Measurements from ENCODE around the gene ZNF195.

- TF ChIP-seq YY1 (IDR thresholded peaks at IDR 0.05; ENCODE audit: extremely low read depth, insufficient replicate concordance, low read depth, low read length): no peak
- no peak for TF ChIP-seq CTCF (IDR thresholded peaks at IDR 0.05 in 2 of 3, conservative IDR thresholded peaks at IDR 0.05 in 1 of 3; ENCODE audit: borderline replicate concordance in 1 of 3, insufficient read depth in 1 of 3, low read depth in 2 of 3, low read length in 2 of 3)
- no peak for TF ChIP-seq EGR1 (IDR thresholded peaks at IDR 0.05; ENCODE audit: low read depth)
- no peak for TF ChIP-seq CEBPB (IDR thresholded peaks at IDR 0.05; ENCODE audit: low read depth)
- TF ChIP-seq REST (IDR thresholded peaks at IDR 0.05; ENCODE audit: low read depth): no peak
- TF ChIP-seq POLR2A (IDR thresholded peaks at IDR 0.05; ENCODE audit: borderline replicate concordance, extremely low read depth, insufficient read depth, insufficient read length): no peak
- no peak for TF ChIP-seq EZH2 (IDR thresholded peaks at IDR 0.05)
- no peak for TF ChIP-seq MAX (IDR thresholded peaks at IDR 0.05)
Measured at GRCh38 chr11:3369366-3369765, 9.6 kb downstream of the ZNF195 start.

Measured in HCT116 (cell line).